Ovary (tissue), 3 donors: Measurements from ENCODE around the gene SLC7A11.

ENCODE experiments used
- CTCF ChIP-seq, 3 donors: fragments of 450-650 bp in 2 of 3; fragments of 200-600 bp in 1 of 3; IDR thresholded peaks; one replicate each; pipeline versions ENCODE4 v1.5.1 to v1.8.0; 2016 to 2022; ENCODE audit warnings: antibody characterized with exemption in 3 of 3, mild to moderate bottlenecking in 1 of 3
- POLR2A ChIP-seq: fragments of 450-650 bp; IDR thresholded peaks from one replicate; pipeline ENCODE4 v1.6.1; 2017; ENCODE audit warnings: antibody characterized with exemption, mild to moderate bottlenecking, moderate library complexity
- donor health status: DM: no; HTN: no; CAD: no.

- TF ChIP-seq POLR2A (no peak), CTCF (IDR thresholded peaks at IDR 0.05) (no peak)
Measured at GRCh38 chr4:138202686-138203085, 39.5 kb downstream of the SLC7A11 start.
